ENCODE results near the gene S1PR5. TPM values are rescaled to one million over a fixed set of nuclear protein-coding genes. Genes with fewer than 3 reads are reported as not detected.

Gene S1PR5
- 0.83 and 1.8 TPM in 2 replicates for total RNA-seq
- long read RNA-seq, partial matches to known transcripts = 0 of 3 reads
- long read RNA-seq, other reads (novel, unspliced or antisense) = 0 of 3 reads

- peak within 1 kb of the TSS; percentile 76 for H3K4me3 Mint-ChIP-seq (ENCODE audit: unreplicated experiment)
- H3K4me1 Mint-ChIP-seq (ENCODE audit: unreplicated experiment) = peaks cover 32% of the 10 kb centered on the region
- H3K27ac Mint-ChIP-seq (ENCODE audit: unreplicated experiment) = peak within 1 kb of the TSS; percentile 46
- H3K27me3 Mint-ChIP-seq (ENCODE audit: unreplicated experiment) = no peaks in the 10 kb centered on the region
- peaks cover 2% of the 10 kb centered on the region for H3K36me3 Mint-ChIP-seq (ENCODE audit: unreplicated experiment)
- H3K9me3 Mint-ChIP-seq (ENCODE audit: unreplicated experiment) = no peaks in the 10 kb centered on the region
- peak; percentile 85 for DNase-seq (ENCODE audit: extremely low spot score, unreplicated experiment)
- peak; percentile 6 for TF ChIP-seq CTCF (IDR thresholded peaks at IDR 0.05)
Measured at GRCh38 chr19:10517361-10517759, at the start of gene S1PR5. TSS of gene S1PR5 (minus strand) at chr19:10517447. CDS start at chr19:10515011, 2,436 bp downstream.

GRCh38 chr19:10566658-10567410, 49.6 kb upstream of the S1PR5 start:
- no peak for DNase-seq (ENCODE audit: extremely low spot score, unreplicated experiment)
- Mint-ChIP-seq H3K4me3 (ENCODE audit: unreplicated experiment) (peak overlapping the region; percentile 87), H3K27me3 (ENCODE audit: unreplicated experiment) (no peaks in the 10 kb centered on the region), H3K4me1 (ENCODE audit: unreplicated experiment) (peaks cover 38% of the 10 kb centered on the region), H3K36me3 (ENCODE audit: unreplicated experiment) (no peaks in the 10 kb centered on the region), H3K9me3 (ENCODE audit: unreplicated experiment) (no peaks in the 10 kb centered on the region), H3K27ac (ENCODE audit: unreplicated experiment) (peak overlapping the region; percentile 88)
- TF ChIP-seq CTCF (IDR thresholded peaks at IDR 0.05) = no peak

GRCh38 chr19:10566408-10566657, 49.1 kb upstream of the S1PR5 start:
- TF ChIP-seq CTCF (IDR thresholded peaks at IDR 0.05) = no peak
- no peaks in the 10 kb centered on the region for H3K9me3 Mint-ChIP-seq (ENCODE audit: unreplicated experiment)
- H3K27ac Mint-ChIP-seq (ENCODE audit: unreplicated experiment) = peak overlapping the region; percentile 88
- H3K27me3 Mint-ChIP-seq (ENCODE audit: unreplicated experiment) = no peaks in the 10 kb centered on the region
- H3K36me3 Mint-ChIP-seq (ENCODE audit: unreplicated experiment) = peaks cover 2% of the 10 kb centered on the region
- H3K4me3 Mint-ChIP-seq (ENCODE audit: unreplicated experiment) = peak overlapping the region; percentile 87
- DNase-seq (ENCODE audit: extremely low spot score, unreplicated experiment) = no peak
- peaks cover 38% of the 10 kb centered on the region for H3K4me1 Mint-ChIP-seq (ENCODE audit: unreplicated experiment)

- TF ChIP-seq CTCF (IDR thresholded peaks at IDR 0.05) = peak; percentile 30
- peak; percentile 99 for DNase-seq (ENCODE audit: extremely low spot score, unreplicated experiment)
- peaks cover 38% of the 10 kb centered on the region for H3K4me1 Mint-ChIP-seq (ENCODE audit: unreplicated experiment)
- no peaks in the 10 kb centered on the region for H3K27me3 Mint-ChIP-seq (ENCODE audit: unreplicated experiment)
- H3K36me3 Mint-ChIP-seq (ENCODE audit: unreplicated experiment) = peaks cover 5% of the 10 kb centered on the region
- no peaks in the 10 kb centered on the region for H3K9me3 Mint-ChIP-seq (ENCODE audit: unreplicated experiment)
- peak within 1 kb of the TSS; percentile 88 for H3K27ac Mint-ChIP-seq (ENCODE audit: unreplicated experiment)
- H3K4me3 Mint-ChIP-seq (ENCODE audit: unreplicated experiment) = peak within 1 kb of the TSS; percentile 87
Measured at GRCh38 chr19:10565567-10566407, 48.5 kb upstream of the S1PR5 start, which contains the start of gene KRI1. TSS of gene KRI1 (minus strand) at chr19:10566010. CDS start at chr19:10565999, 11 bp downstream.

Measured in osteocyte (in vitro differentiated cells).